Common myeloid progenitor, CD34-positive (primary cell): ENCODE results near the gene AK2.

Source experiments
- CTCF ChIA-PET: fragments of 350-600 bp; sonication (Branson Sonifier 250); formaldehyde crosslinking; loops from one replicate; lab custom pipeline; 2021; ENCODE audit warnings: antibody characterized with exemption; lab: Charles Lee
- POLR2A ChIA-PET: fragments of 350-600 bp; sonication (Branson Sonifier 250); formaldehyde crosslinking; loops from one replicate; lab custom pipeline; 2021; ENCODE audit warnings: antibody characterized with exemption; lab: Charles Lee
- DNase-seq, 3 donors: peaks; one replicate each; pipeline versions ENCODE4 v3.0.0 to v3.0.0-alpha.2; 2013
- H3K27ac ChIP-seq, 2 experiments: 1 replicate in 1 of 2; 2 replicates in 1 of 2; pipeline ENCODE4 v1.7.0; 2013; ENCODE audit warnings: inconsistent platforms in 2 of 2, low read length in 2 of 2, mild to moderate bottlenecking in 2 of 2, low read depth in 1 of 2, moderate library complexity in 1 of 2; ENCODE audit not compliant: severe bottlenecking in 2 of 2, insufficient read depth in 1 of 2, poor library complexity in 1 of 2
- H3K27me3 ChIP-seq, 5 experiments: replicated peaks in 2 of 5; 1 replicate in 3 of 5; 2 replicates in 2 of 5; pipeline versions ENCODE4 v1.6.1 to v1.7.0; 2013; ENCODE audit warnings: low read length in 4 of 5, mild to moderate bottlenecking in 2 of 5, moderate library complexity in 2 of 5, inconsistent platforms in 1 of 5; ENCODE audit not compliant: insufficient read depth in 5 of 5, control insufficient read depth in 4 of 5
- H3K36me3 ChIP-seq, 4 experiments: 1 replicate in 2 of 4; 2 replicates in 2 of 4; pipeline versions ENCODE4 v1.6.1 to v1.7.0; 2013; ENCODE audit warnings: low read length in 3 of 4, control low read depth in 1 of 4, mild to moderate bottlenecking in 1 of 4; ENCODE audit not compliant: control insufficient read depth in 4 of 4, insufficient read depth in 4 of 4
- H3K4me1 ChIP-seq, 4 experiments: 1 replicate in 3 of 4; 2 replicates in 1 of 4; pipeline versions ENCODE4 v1.6.1 to v1.7.1; 2013; ENCODE audit warnings: low read length in 3 of 4, mild to moderate bottlenecking in 3 of 4, control low read depth in 1 of 4, inconsistent platforms in 1 of 4, moderate library complexity in 1 of 4; ENCODE audit not compliant: control insufficient read depth in 4 of 4, insufficient read depth in 4 of 4; ENCODE audit errors: control extremely low read depth in 1 of 4
- H3K4me3 ChIP-seq, 7 experiments: 1 replicate in 4 of 7; 2 replicates in 3 of 7; pipeline versions ENCODE4 v1.5.1 to v1.7.0; 2013; ENCODE audit warnings: mild to moderate bottlenecking in 7 of 7, low read length in 6 of 7, moderate library complexity in 6 of 7, inconsistent platforms in 2 of 7, low read depth in 2 of 7, control low read depth in 1 of 7; ENCODE audit not compliant: insufficient read depth in 4 of 7, control insufficient read depth in 1 of 7; ENCODE audit errors: extremely low read depth in 1 of 7
- H3K9me3 ChIP-seq, 5 experiments: 1 replicate in 4 of 5; 2 replicates in 1 of 5; pipeline versions ENCODE4 v1.6.1 to v1.7.1; 2013; ENCODE audit warnings: low read length in 4 of 5, mild to moderate bottlenecking in 2 of 5, inconsistent platforms in 1 of 5, low read depth in 1 of 5, moderate library complexity in 1 of 5; ENCODE audit not compliant: control insufficient read depth in 4 of 5, insufficient read depth in 2 of 5; ENCODE audit errors: control extremely low read depth in 1 of 5
- WGBS: methylation state at CpG from one replicate; pipeline ENCODE4 v1.1.5; 2013; ENCODE audit not compliant: insufficient coverage; 5-methylcytosine and 5-hydroxymethylcytosine counted together

AK2 gene

GRCh38 chr1:32958827-32959226 lies 77.9 kb downstream of the AK2 start:
- POLR2A ChIA-PET, result no interaction called here
- 100% methylated on average over 1 of the region's 1 CpG for WGBS

More at GRCh38 chr1:32958827-32959226, 77.9 kb downstream of the AK2 start:
- CTCF ChIA-PET, result interaction anchor here (0.8 to 2.2 kb wide), 6 partner anchors 9 to 96 kb away, joined by 3 to 7 read pairs (median 5); no protein-coding TSS in a partner anchor
- DNase-seq, result no peak
- H3K4me3 ChIP-seq, result no peak overlapping the region
- no peaks in the 10 kb centered on the region for H3K27me3 ChIP-seq
- H3K9me3 ChIP-seq, result no peaks in the 10 kb centered on the region
- H3K36me3 ChIP-seq, result no peaks in the 10 kb centered on the region
- H3K27ac ChIP-seq, result no peak overlapping the region
- peaks cover 7 to 23% (median 20%) of the 10 kb centered on the region in 4 experiments for H3K4me1 ChIP-seq
